MCF 10A (cell line): ENCODE measurements around the gene KCNH1. TPM values are rescaled to one million over a fixed set of nuclear protein-coding genes. Genes with fewer than 3 reads are reported as not detected.

Experiments
- BruUV-seq: library from RNA; stranded (reverse); fragments of 400-500 nt; replicated peaks from 2 replicates; lab custom pipeline; 2021; lab: Mats Ljungman, UMichigan
- CTCF ChIA-PET: fragments of 300-600 bp; sonication (Branson Sonifier 250); formaldehyde crosslinking; extraction: SDS; loops from one replicate; lab custom pipeline; 2021; ENCODE audit warnings: antibody characterized with exemption, inconsistent platforms; lab: Yijun Ruan, JAX
- POLR2A ChIA-PET: fragments of 300-600, 350-650 bp; sonication (Branson Sonifier 250); formaldehyde crosslinking; extraction: SDS; loops from one replicate; lab custom pipeline; 2020; ENCODE audit warnings: antibody characterized with exemption, inconsistent platforms; lab: Yijun Ruan, JAX
- DNase-seq: peaks from one replicate; pipeline ENCODE4 v3.0.0-alpha.2; 2018; ENCODE audit not compliant: unreplicated experiment
- H3K27ac Mint-ChIP-seq: one replicate; pipeline ENCODE4 v1.8.0; 2022; ENCODE audit warnings: mild to moderate bottlenecking, low read depth, mixed read lengths; ENCODE audit not compliant: unreplicated experiment
- H3K27me3 Mint-ChIP-seq: one replicate; pipeline ENCODE4 v1.8.0; 2022; ENCODE audit warnings: mixed read lengths; ENCODE audit not compliant: insufficient read depth, unreplicated experiment
- H3K36me3 Mint-ChIP-seq: one replicate; pipeline ENCODE4 v1.8.0; 2022; ENCODE audit warnings: mild to moderate bottlenecking, moderate library complexity, mixed read lengths; ENCODE audit not compliant: insufficient read depth, unreplicated experiment
- H3K4me1 Mint-ChIP-seq: one replicate; pipeline ENCODE4 v1.8.0; 2022; ENCODE audit warnings: mixed read lengths; ENCODE audit not compliant: insufficient read depth, unreplicated experiment
- H3K4me3 Mint-ChIP-seq: one replicate; pipeline ENCODE4 v1.8.0; 2022; ENCODE audit warnings: mild to moderate bottlenecking, moderate library complexity, mixed read lengths; ENCODE audit not compliant: unreplicated experiment
- H3K9me3 Mint-ChIP-seq: one replicate; pipeline ENCODE4 v1.8.0; 2022; ENCODE audit warnings: mixed read lengths; ENCODE audit not compliant: unreplicated experiment
- CTCF ChIP-seq: fragments of 200-600 bp; IDR thresholded peaks from one replicate; pipeline ENCODE4 v1.8.0; 2022; ENCODE audit warnings: antibody characterized with exemption, mild to moderate bottlenecking; ENCODE audit not compliant: unreplicated experiment
- intact Hi-C: fragments of 100-400 bp; cut with micrococcal nuclease; formaldehyde crosslinking; loops from 2 replicates; pipeline ENCODE4 v1.14.1; 2022
- total RNA-seq: library from RNA; stranded (reverse); gene quantifications from 2 replicates; pipeline ENCODE4 v1.2.3, GENCODE V29; 2022

The KCNH1 gene
- total RNA-seq, 1 experiment from 2014 or later, result 0.19 TPM

GRCh38 chr1:210989905-210990304, 144.0 kb downstream of the KCNH1 start:
- no peak overlapping the region for H3K27ac Mint-ChIP-seq
- H3K4me3 Mint-ChIP-seq, result no peak overlapping the region
- intact Hi-C loops, result no loop called here
- H3K4me1 Mint-ChIP-seq, result no peaks in the 10 kb centered on the region
- peaks cover 8% of the 10 kb centered on the region for H3K9me3 Mint-ChIP-seq
- no TSS peak for BruUV-seq
- CTCF ChIA-PET, result interaction anchor here (0.5 kb wide), 1 partner anchor 108 kb away, joined by 3 read pairs; no protein-coding TSS in a partner anchor
- no peaks in the 10 kb centered on the region for H3K36me3 Mint-ChIP-seq
- POLR2A ChIA-PET, result no interaction called here
- DNase-seq, result no peak
- H3K27me3 Mint-ChIP-seq, result peaks cover 25% of the 10 kb centered on the region
- TF ChIP-seq CTCF, result no peak

GRCh38 chr1:210981490-210981889, 152.5 kb downstream of the KCNH1 start:
- no peaks in the 10 kb centered on the region for H3K36me3 Mint-ChIP-seq
- no peak for TF ChIP-seq CTCF
- H3K27me3 Mint-ChIP-seq, result peaks cover 21% of the 10 kb centered on the region
- H3K9me3 Mint-ChIP-seq, result peaks cover under 1% of the 10 kb centered on the region
- no TSS peak for BruUV-seq
- no peak overlapping the region for H3K4me3 Mint-ChIP-seq
- intact Hi-C loops, result no loop called here
- ChIA-PET CTCF (interaction anchor here (0.6 to 1.9 kb wide), 3 partner anchors 32 to 102 kb away, joined by 3 to 4 read pairs (median 3); no protein-coding TSS in a partner anchor), POLR2A (no interaction called here)
- no peak for DNase-seq
- H3K27ac Mint-ChIP-seq, result no peak overlapping the region
- peaks cover 6% of the 10 kb centered on the region for H3K4me1 Mint-ChIP-seq

- TF ChIP-seq CTCF, result no peak
- Mint-ChIP-seq H3K4me1 (peaks cover 6% of the 10 kb centered on the region), H3K27me3 (peaks cover 7% of the 10 kb centered on the region), H3K4me3 (no peak overlapping the region), H3K27ac (no peak overlapping the region), H3K36me3 (no peaks in the 10 kb centered on the region), H3K9me3 (no peaks in the 10 kb centered on the region)
- no TSS peak for BruUV-seq
- ChIA-PET CTCF (no interaction called here), POLR2A (no interaction called here)
- no peak for DNase-seq
- intact Hi-C loops, result no loop called here
These were observed 153.9 kb downstream of the KCNH1 start for GRCh38 chr1:210980082-210980481.

GRCh38 chr1:210978974-210979354, 155.0 kb downstream of the KCNH1 start:
- Mint-ChIP-seq H3K36me3 (no peaks in the 10 kb centered on the region), H3K4me1 (peaks cover 6% of the 10 kb centered on the region), H3K27ac (no peak overlapping the region), H3K4me3 (no peak overlapping the region), H3K27me3 (no peaks in the 10 kb centered on the region), H3K9me3 (no peaks in the 10 kb centered on the region)
- CTCF ChIA-PET, result no interaction called here
- POLR2A ChIA-PET, result no interaction called here
- BruUV-seq, result no TSS peak
- intact Hi-C loops, result no loop called here
- DNase-seq, result no peak
- no peak for TF ChIP-seq CTCF
